GM18907 (cell line): Measurements from ENCODE around the gene SP9.
"Not testable (repeated sequence)": the region's sequence is repeated elsewhere in the genome, so short reads cannot be mapped to it uniquely, and the experiment has no call there.

Experiments
- ATAC-seq: cut with Tn5 transposase; IDR thresholded peaks from one replicate; pipeline ENCODE4 v1.9.1; 2021; ENCODE audit warnings: mild to moderate bottlenecking, moderate library complexity; ENCODE audit not compliant: unreplicated experiment

SP9 gene

GRCh38 chr2:174344716-174345461, 10.1 kb downstream of the SP9 start:
- ATAC-seq, result no peak

- ATAC-seq, result no peak
Observed at GRCh38 chr2:174350018-174350417, 15.3 kb downstream of the SP9 start.

GRCh38 chr2:174350593-174351181, 15.9 kb downstream of the SP9 start:
- no peak for ATAC-seq

- ATAC-seq, result no peak
Observed at GRCh38 chr2:174353004-174353403, 18.2 kb downstream of the SP9 start.

GRCh38 chr2:174356347-174356746, 21.6 kb downstream of the SP9 start:
- ATAC-seq, result no peak

- not testable (repeated sequence) for ATAC-seq
Observed at GRCh38 chr2:174359663-174360062, 24.9 kb downstream of the SP9 start.

- no peak for ATAC-seq
Observed at GRCh38 chr2:174362949-174363348, 28.2 kb downstream of the SP9 start.

GRCh38 chr2:174363492-174364225, 28.9 kb downstream of the SP9 start:
- not testable (repeated sequence) for ATAC-seq

GRCh38 chr2:174364628-174365027, 29.9 kb downstream of the SP9 start:
- ATAC-seq, result no peak

- ATAC-seq, result no peak
Observed at GRCh38 chr2:174365571-174365970, 30.8 kb downstream of the SP9 start.

- no peak for ATAC-seq
Observed at GRCh38 chr2:174368691-174369090, 33.9 kb downstream of the SP9 start.

GRCh38 chr2:174376967-174377366, 42.2 kb downstream of the SP9 start:
- no peak for ATAC-seq

- ATAC-seq, result no peak
Observed at GRCh38 chr2:174383796-174384195, 49.0 kb downstream of the SP9 start.

GRCh38 chr2:174385201-174385600, 50.4 kb downstream of the SP9 start:
- no peak for ATAC-seq
